HFFc6 (cell line): Measurements from ENCODE around the gene ACTMAP. TPM values are rescaled to one million over a fixed set of nuclear protein-coding genes. Genes with fewer than 3 reads are reported as not detected.
"Not testable (repeated sequence)": the region's sequence is repeated elsewhere in the genome, so short reads cannot be mapped to it uniquely, and the experiment has no call there.

Experiments
- DNase-seq: peaks from one replicate; pipeline ENCODE4 v3.0.0-alpha.2; 2018
- H3K27ac Mint-ChIP-seq: 2 replicates; pipeline ENCODE4 v1.8.0; 2020; ENCODE audit warnings: mild to moderate bottlenecking, mixed read lengths
- H3K27me3 Mint-ChIP-seq: 2 replicates; pipeline ENCODE4 v1.8.0; 2021; ENCODE audit warnings: mild to moderate bottlenecking, moderate library complexity, mixed read lengths; ENCODE audit not compliant: insufficient read depth
- H3K36me3 Mint-ChIP-seq: 2 replicates; pipeline ENCODE4 v1.8.0; 2021; ENCODE audit warnings: low read depth, mixed read lengths
- H3K4me1 Mint-ChIP-seq: 2 replicates; pipeline ENCODE4 v1.8.0; 2020; ENCODE audit warnings: low read depth, mixed read lengths
- H3K4me3 Mint-ChIP-seq: 2 replicates; pipeline ENCODE4 v1.8.0; 2020; ENCODE audit warnings: mild to moderate bottlenecking, moderate library complexity, mixed read lengths
- H3K9me3 Mint-ChIP-seq: 2 replicates; pipeline ENCODE4 v1.8.0; 2020; ENCODE audit warnings: mild to moderate bottlenecking, mixed read lengths
- total RNA-seq, 6 experiments: library from RNA; stranded (reverse); fragmentation: NEBNext Ultra II Directional; extraction: Animal tissue kit (Norgen Biotek cat#: 25700); gene quantifications; 2 replicates in 1 of 6; 3 replicates in 5 of 6; pipeline ENCODE4 v1.2.3, GENCODE V29; 2021
- TF ChIP-seq, protein P1 (sequence below): fragments of 200-600 bp; sonication (generic); IDR thresholded peaks from 2 replicates; pipeline ENCODE4 v1.5.0; 2021; ENCODE audit warnings: antibody characterized with exemption, mild to moderate bottlenecking

ACTMAP gene
- total RNA-seq, 6 experiments from 2014 or later = 6.7 to 8.5 (median 7.5) TPM

DNA sequence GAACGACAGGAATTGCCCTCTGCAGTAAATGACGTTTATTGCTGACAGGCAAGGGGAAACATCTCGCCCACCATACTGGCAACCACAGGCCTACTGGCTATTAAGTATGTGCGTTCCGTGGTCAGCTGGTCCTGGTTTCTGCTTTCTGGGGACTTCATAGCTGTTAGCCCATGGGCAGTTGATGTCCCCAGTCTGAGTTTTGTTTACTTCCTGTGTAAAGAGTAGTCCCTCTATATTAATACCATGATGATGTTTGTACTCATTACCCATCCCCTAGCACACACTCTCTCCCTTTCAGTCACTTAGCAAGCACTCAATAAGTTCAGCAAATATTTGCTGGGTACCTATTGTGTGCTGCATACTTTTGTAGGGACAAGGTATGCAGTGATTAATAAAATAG is 18.6 kb upstream of the ACTMAP start:
- no peak for DNase-seq

DNA sequence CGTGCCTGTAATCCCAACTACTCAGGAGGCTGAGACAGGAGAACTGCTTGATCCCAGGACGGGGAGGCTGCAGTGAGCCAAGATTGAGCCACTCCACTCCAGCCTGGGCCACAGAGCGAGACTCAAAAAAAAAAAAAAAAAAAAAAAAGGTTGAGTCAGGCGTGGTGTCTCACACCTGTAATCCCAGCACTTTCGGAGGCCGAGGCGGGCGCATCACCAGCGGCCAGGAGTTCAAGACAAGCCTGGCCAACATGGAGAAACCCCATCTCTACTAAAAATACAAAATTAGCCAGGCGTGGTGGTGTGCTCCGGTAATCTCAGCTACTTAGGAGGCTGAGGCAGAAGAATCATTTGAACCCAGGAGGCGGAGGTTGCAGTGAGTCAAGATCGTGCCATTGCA is 16.1 kb upstream of the ACTMAP start:
- H3K4me1 Mint-ChIP-seq, H3K4me3 Mint-ChIP-seq, H3K9me3 Mint-ChIP-seq, H3K27ac Mint-ChIP-seq, H3K27me3 Mint-ChIP-seq, DNase-seq: not testable (repeated sequence)
- peaks cover 33% of the 10 kb centered on the region for H3K36me3 Mint-ChIP-seq

More for the DNA sequence above, 18.6 kb upstream of the ACTMAP start:
- no peaks in the 10 kb centered on the region for H3K9me3 Mint-ChIP-seq
- no peak overlapping the region for H3K4me3 Mint-ChIP-seq
- peaks cover 21% of the 10 kb centered on the region for H3K36me3 Mint-ChIP-seq
- peaks cover 3% of the 10 kb centered on the region for H3K27me3 Mint-ChIP-seq
- TF ChIP-seq, protein P1, sequence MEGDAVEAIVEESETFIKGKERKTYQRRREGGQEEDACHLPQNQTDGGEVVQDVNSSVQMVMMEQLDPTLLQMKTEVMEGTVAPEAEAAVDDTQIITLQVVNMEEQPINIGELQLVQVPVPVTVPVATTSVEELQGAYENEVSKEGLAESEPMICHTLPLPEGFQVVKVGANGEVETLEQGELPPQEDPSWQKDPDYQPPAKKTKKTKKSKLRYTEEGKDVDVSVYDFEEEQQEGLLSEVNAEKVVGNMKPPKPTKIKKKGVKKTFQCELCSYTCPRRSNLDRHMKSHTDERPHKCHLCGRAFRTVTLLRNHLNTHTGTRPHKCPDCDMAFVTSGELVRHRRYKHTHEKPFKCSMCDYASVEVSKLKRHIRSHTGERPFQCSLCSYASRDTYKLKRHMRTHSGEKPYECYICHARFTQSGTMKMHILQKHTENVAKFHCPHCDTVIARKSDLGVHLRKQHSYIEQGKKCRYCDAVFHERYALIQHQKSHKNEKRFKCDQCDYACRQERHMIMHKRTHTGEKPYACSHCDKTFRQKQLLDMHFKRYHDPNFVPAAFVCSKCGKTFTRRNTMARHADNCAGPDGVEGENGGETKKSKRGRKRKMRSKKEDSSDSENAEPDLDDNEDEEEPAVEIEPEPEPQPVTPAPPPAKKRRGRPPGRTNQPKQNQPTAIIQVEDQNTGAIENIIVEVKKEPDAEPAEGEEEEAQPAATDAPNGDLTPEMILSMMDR = no peak
- no peak overlapping the region for H3K27ac Mint-ChIP-seq
- H3K4me1 Mint-ChIP-seq = no peaks in the 10 kb centered on the region

DNA sequence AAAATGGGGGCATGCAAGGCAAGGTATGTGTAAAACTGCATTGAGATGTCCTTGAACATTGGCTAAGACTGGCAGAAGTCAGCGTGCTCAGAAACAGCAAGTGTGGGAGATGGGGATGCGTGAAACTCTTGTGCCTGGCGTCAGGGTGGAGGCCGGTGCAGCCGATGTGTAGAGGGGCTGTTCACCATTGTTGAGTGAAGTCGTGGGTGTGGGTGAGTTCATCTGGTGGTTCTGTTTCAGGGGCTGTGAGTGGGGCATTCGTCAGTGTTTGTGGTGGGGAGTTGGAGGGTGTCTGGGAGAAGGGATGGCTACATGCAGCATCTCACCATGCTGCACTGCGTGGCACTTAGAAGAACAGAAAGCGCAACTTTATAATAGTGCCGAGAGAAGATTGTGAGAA is 13.7 kb upstream of the ACTMAP start:
- Mint-ChIP-seq H3K36me3 (peaks cover 42% of the 10 kb centered on the region), H3K27ac (no peak overlapping the region), H3K4me3 (no peak overlapping the region), H3K27me3 (peaks cover 3% of the 10 kb centered on the region; the same call in 1 of the 2 replicates), H3K4me1 (no peaks in the 10 kb centered on the region), H3K9me3 (no peaks in the 10 kb centered on the region)
- TF ChIP-seq, protein P1 = no peak
- DNase-seq = no peak

DNA sequence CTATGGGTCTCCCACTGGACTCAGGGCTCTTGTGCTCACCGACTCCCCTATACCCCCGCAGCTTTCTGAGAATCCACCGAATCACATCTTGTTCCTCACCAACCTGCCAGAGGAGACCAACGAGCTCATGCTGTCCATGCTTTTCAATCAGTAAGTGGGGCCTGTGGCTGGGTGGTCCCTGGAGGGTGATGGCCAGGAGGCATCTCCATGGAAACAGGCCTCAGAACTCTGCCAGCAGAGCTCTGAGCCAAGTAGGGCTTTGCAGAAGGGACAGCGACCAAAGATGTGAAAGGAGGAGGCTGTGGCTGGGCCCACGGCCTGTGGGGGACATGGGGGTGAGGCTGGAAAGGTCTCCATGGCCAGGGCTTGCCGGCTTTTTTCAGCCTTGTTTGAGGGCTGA is 13.2 kb upstream of the ACTMAP start:
- no peak overlapping the region for H3K4me3 Mint-ChIP-seq
- no peaks in the 10 kb centered on the region for H3K4me1 Mint-ChIP-seq
- peaks cover 3% of the 10 kb centered on the region; the same call in 1 of the 2 replicates for H3K27me3 Mint-ChIP-seq
- H3K27ac Mint-ChIP-seq = no peak overlapping the region
- no peak for DNase-seq
- peaks cover 43% of the 10 kb centered on the region for H3K36me3 Mint-ChIP-seq
- H3K9me3 Mint-ChIP-seq = no peaks in the 10 kb centered on the region
- TF ChIP-seq, protein P1 = no peak

DNA sequence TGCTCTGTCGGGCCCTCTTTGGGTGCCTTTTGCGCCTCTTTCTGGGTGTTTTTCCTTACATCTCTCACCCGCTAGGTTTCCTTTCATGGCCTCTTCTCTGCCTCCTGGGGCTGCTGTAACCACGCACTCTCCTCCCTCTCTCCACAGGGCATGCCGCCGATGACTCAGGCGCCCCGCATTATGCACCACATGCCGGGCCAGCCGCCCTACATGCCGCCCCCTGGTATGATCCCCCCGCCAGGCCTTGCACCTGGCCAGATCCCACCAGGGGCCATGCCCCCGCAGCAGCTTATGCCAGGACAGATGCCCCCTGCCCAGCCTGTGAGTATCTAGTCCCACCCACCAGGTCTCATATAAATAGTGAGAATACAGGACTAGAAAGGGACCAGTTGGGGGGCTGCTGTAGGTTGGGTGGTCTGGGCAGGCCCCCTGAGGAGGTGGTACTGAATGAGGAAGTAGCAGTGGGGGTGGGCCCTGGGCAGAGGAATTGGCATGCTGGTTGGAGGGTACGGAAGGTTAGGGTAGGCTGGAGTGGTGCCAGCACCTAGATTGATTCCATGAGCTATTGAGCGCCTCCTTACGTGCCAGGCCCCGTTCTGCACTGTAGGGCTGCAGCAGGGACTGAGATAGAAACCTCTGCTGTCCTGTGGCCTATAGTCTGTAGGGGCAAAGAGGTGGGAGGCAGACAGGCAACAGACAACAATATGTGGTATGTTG is 12.6 kb upstream of the ACTMAP start:
- Mint-ChIP-seq H3K27me3 (peaks cover 3% of the 10 kb centered on the region; the same call in 1 of the 2 replicates), H3K9me3 (no peaks in the 10 kb centered on the region), H3K4me1 (no peaks in the 10 kb centered on the region), H3K36me3 (peaks cover 47% of the 10 kb centered on the region), H3K27ac (no peak overlapping the region; the same call in 1 of the 2 replicates), H3K4me3 (no peak overlapping the region)
- TF ChIP-seq, protein P1 = no peak
- DNase-seq = no peak

DNA sequence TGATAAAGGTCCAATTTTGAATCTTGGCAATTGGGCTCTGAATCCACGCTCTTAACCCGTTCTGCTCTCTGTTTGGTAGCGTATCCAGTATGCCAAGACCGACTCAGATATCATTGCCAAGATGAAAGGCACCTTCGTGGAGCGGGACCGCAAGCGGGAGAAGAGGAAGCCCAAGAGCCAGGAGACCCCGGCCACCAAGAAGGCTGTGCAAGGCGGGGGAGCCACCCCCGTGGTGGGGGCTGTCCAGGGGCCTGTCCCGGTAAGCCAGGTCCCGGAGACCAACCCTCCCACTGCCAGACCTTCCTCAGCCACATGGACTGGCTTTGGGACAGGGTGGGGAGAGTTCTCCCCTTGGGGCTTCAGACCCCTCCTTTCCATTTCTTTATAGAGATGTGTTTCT is 9.1 kb upstream of the ACTMAP start:
- no peak for DNase-seq
- Mint-ChIP-seq H3K36me3 (peaks cover 54% of the 10 kb centered on the region), H3K4me3 (no peak overlapping the region), H3K27me3 (peaks cover 4% of the 10 kb centered on the region), H3K9me3 (no peaks in the 10 kb centered on the region), H3K4me1 (peaks cover 20% of the 10 kb centered on the region), H3K27ac (no peak overlapping the region)
- TF ChIP-seq, protein P1 = no peak
